Endothelial cell of umbilical vein (primary cell): ENCODE measurements around the gene SH3TC2. TPM values are rescaled to one million over a fixed set of nuclear protein-coding genes. Genes with fewer than 3 reads are reported as not detected.

Experiments used
- BruUV-seq: library from RNA; stranded (reverse); fragments of 400-500 nt; replicated peaks from 2 replicates; lab custom pipeline; 2021; lab: Mats Ljungman, UMichigan
- CTCF ChIA-PET: fragments of 300-600, 350-600 bp; sonication (Branson Sonifier 250); formaldehyde crosslinking; loops from one replicate; lab custom pipeline; 2021; ENCODE audit warnings: antibody characterized with exemption, inconsistent platforms; lab: Charles Lee
- POLR2A ChIA-PET: fragments of 300-600, 350-600 bp; sonication (Branson Sonifier 250); formaldehyde crosslinking; loops from one replicate; lab custom pipeline; 2021; ENCODE audit warnings: antibody characterized with exemption, inconsistent platforms; lab: Charles Lee
- DNase-seq: peaks from one replicate; pipeline ENCODE4 v3.0.0-alpha.2; 2011; ENCODE audit warnings: low read depth, low spot score
- FAIRE-seq: peaks from 2 replicates; lab custom pipeline; 2011; peaks lifted over from hg19 to GRCh38; lab: Jason Lieb, UNC
- H2AFZ ChIP-seq: 2 replicates; pipeline ENCODE4 v1.6.0; 2012; ENCODE audit warnings: low read depth, low read length, control low read depth, inconsistent platforms
- H3K27ac ChIP-seq: 2 replicates; pipeline ENCODE4 v1.5.1; 2011; ENCODE audit warnings: low read depth, mild to moderate bottlenecking, control low read depth, low read length, moderate library complexity; ENCODE audit not compliant: insufficient read depth
- H3K27me3 ChIP-seq, 2 experiments: 2 replicates each; pipeline versions ENCODE4 v1.6.0 to v1.6.1; 2011; ENCODE audit warnings: low read length in 2 of 2, mixed read lengths in 1 of 2; ENCODE audit not compliant: control insufficient read depth in 2 of 2, insufficient read depth in 2 of 2
- H3K36me3 ChIP-seq, 2 experiments: 2 replicates in 1 of 2; 3 replicates in 1 of 2; pipeline ENCODE4 v1.5.1; 2011; ENCODE audit warnings: low read length in 2 of 2, mild to moderate bottlenecking in 1 of 2, moderate library complexity in 1 of 2; ENCODE audit not compliant: control insufficient read depth in 2 of 2, insufficient read depth in 2 of 2; ENCODE audit errors: extremely low read depth in 1 of 2
- H3K4me1 ChIP-seq: 3 replicates; pipeline ENCODE4 v1.5.1; 2011; ENCODE audit warnings: mild to moderate bottlenecking, low read length; ENCODE audit not compliant: control insufficient read depth, insufficient read depth; ENCODE audit errors: extremely low read depth
- H3K4me2 ChIP-seq: 2 replicates; pipeline ENCODE4 v1.6.1; 2011; ENCODE audit warnings: low read length, control low read depth, mixed read lengths; ENCODE audit not compliant: insufficient read depth
- H3K4me3 ChIP-seq, 3 experiments: fragments of 200-600 bp in 1 of 3; sonication (generic), shearing (Covaris generic) in 1 of 3; replicated peaks in 1 of 3; 2 replicates each; pipeline ENCODE4 v1.5.1; 2011 to 2016; ENCODE audit warnings: control low read depth in 3 of 3, low read length in 3 of 3, mild to moderate bottlenecking in 2 of 3, inconsistent platforms in 1 of 3, low read depth in 1 of 3, moderate library complexity in 1 of 3; ENCODE audit not compliant: insufficient read depth in 1 of 3
- H3K79me2 ChIP-seq: 2 replicates; pipeline ENCODE4 v1.6.0; 2012; ENCODE audit warnings: low read length, inconsistent platforms; ENCODE audit not compliant: control insufficient read depth, insufficient read depth
- H3K9ac ChIP-seq: replicated peaks from 2 replicates; pipeline ENCODE3; 2011; ENCODE audit warnings: low read length, control low read depth; ENCODE audit not compliant: insufficient read depth; ENCODE audit errors: extremely low read depth
- H3K9me1 ChIP-seq: replicated peaks from 3 replicates; pipeline ENCODE4 v1.6.0; 2011; ENCODE audit warnings: mild to moderate bottlenecking, low read length; ENCODE audit not compliant: control insufficient read depth, insufficient read depth; ENCODE audit errors: extremely low read depth
- H3K9me3 ChIP-seq: replicated peaks from 2 replicates; pipeline ENCODE4 v1.5.1; 2012; ENCODE audit warnings: low read length, inconsistent platforms; ENCODE audit not compliant: control insufficient read depth, insufficient read depth
- H4K20me1 ChIP-seq: replicated peaks from 2 replicates; pipeline ENCODE3; 2011; ENCODE audit warnings: mild to moderate bottlenecking, low read length; ENCODE audit not compliant: control insufficient read depth, insufficient read depth; ENCODE audit errors: extremely low read depth
- CTCF ChIP-seq, 2 donors: IDR thresholded peaks; 1 replicate in 1 of 2; 2 replicates in 1 of 2; pipeline ENCODE4 v1.5.1; 2011; ENCODE audit warnings: low read length in 2 of 2, mild to moderate bottlenecking in 2 of 2, moderate library complexity in 2 of 2, control low read depth in 1 of 2, inconsistent platforms in 1 of 2, low read depth in 1 of 2; ENCODE audit not compliant: insufficient read depth in 1 of 2; ENCODE audit errors: extremely low read depth in 1 of 2
- EZH2 ChIP-seq: IDR thresholded peaks from 2 replicates; pipeline ENCODE4 v1.6.1; 2012; ENCODE audit warnings: borderline replicate concordance, low read depth, mild to moderate bottlenecking, moderate library complexity, low read length, inconsistent platforms; ENCODE audit not compliant: severe bottlenecking
- FOS ChIP-seq: IDR thresholded peaks from 2 replicates; pipeline ENCODE4 v1.6.1; 2011; ENCODE audit warnings: mild to moderate bottlenecking, low read length, moderate library complexity, borderline replicate concordance; ENCODE audit not compliant: insufficient read depth
- GATA2 ChIP-seq: IDR thresholded peaks from 2 replicates; pipeline ENCODE4 v1.7.0; 2011; ENCODE audit warnings: low read depth, mild to moderate bottlenecking, moderate library complexity, mixed read lengths, low read length; ENCODE audit not compliant: insufficient read length, insufficient read depth
- JUN ChIP-seq: IDR thresholded peaks from 2 replicates; pipeline ENCODE4 v1.6.1; 2011; ENCODE audit warnings: borderline replicate concordance, low read depth; ENCODE audit not compliant: insufficient read length, insufficient read depth
- MAX ChIP-seq: IDR thresholded peaks from 2 replicates; pipeline ENCODE4 v1.6.1; 2011; ENCODE audit not compliant: insufficient read depth, insufficient read length
- MYC ChIP-seq: IDR thresholded peaks from one replicate; pipeline ENCODE4 v1.6.1; 2011; ENCODE audit warnings: mild to moderate bottlenecking, low read depth, low read length
- POLR2A ChIP-seq: IDR thresholded peaks from 2 replicates; pipeline ENCODE4 v1.6.1; 2012; ENCODE audit warnings: low read depth, mild to moderate bottlenecking, control low read depth, low read length
- POLR2AphosphoS5 ChIP-seq: IDR thresholded peaks from 2 replicates; pipeline ENCODE4 v1.6.1; 2012; ENCODE audit warnings: low read depth, mild to moderate bottlenecking, control low read depth, low read length, moderate library complexity; ENCODE audit not compliant: insufficient read depth
- dilution Hi-C: fragments of 300-500 bp; cut with MboI; formaldehyde crosslinking; loops from one replicate; pipeline ENCODE4 v1.15.0; 2019; ENCODE audit warnings: low sequenced_read_pairs; ENCODE audit not compliant: extremely low pct_ligation_motif_present
- intact Hi-C: fragments of 100-400 bp; cut with micrococcal nuclease; formaldehyde crosslinking; loops from one replicate; pipeline ENCODE4 v1.10.0; 2022
- polyA plus RNA-seq, 4 experiments: library from polyadenylated mRNA; depleted of rRNA in 3 of 4; stranded (reverse) in 3 of 4; unstranded in 1 of 4; fragments of >200 nt; gene quantifications; 2 replicates each; pipeline versions ENCODE4 v1.2.1 to v1.2.3, GENCODE V29; 2011 to 2012; ENCODE audit warnings: missing spikeins in 1 of 4
- total RNA-seq: library from RNA; stranded (reverse); gene quantifications from 2 replicates; pipeline ENCODE4 v1.2.3, GENCODE V29; 2021

Gene SH3TC2
- total and polyA plus RNA-seq, 2 donors (not counting 3 experiments of a cell fraction or from before 2014, with no cell fraction given): 0.91 to 4.3 TPM

GRCh38 chr5:149036168-149036567 is 26.7 kb downstream of the SH3TC2 start:
- FAIRE-seq (no peak), DNase-seq (no peak)
- H2AFZ ChIP-seq: no peak overlapping the region
- H3K27ac ChIP-seq: no peak overlapping the region
- no TSS peak for BruUV-seq
- H3K9me1 ChIP-seq: no peaks in the 10 kb centered on the region
- TF ChIP-seq POLR2A (no peak), CTCF (IDR thresholded peaks at IDR 0.05; ENCODE audit: extremely low read depth in 1 of 2, insufficient read depth in 1 of 2, low read depth in 1 of 2, low read length in 2 of 2) (no peak), POLR2AphosphoS5 (no peak), MYC (no peak), JUN (no peak), MAX (no peak), GATA2 (no peak), EZH2 (no peak), FOS (no peak)
- dilution Hi-C loops: no loop called here
- H3K9ac ChIP-seq: no peak overlapping the region
- H3K27me3 ChIP-seq: no peaks in the 10 kb centered on the region
- H3K9me3 ChIP-seq: no peaks in the 10 kb centered on the region
- H3K4me3 ChIP-seq: no peak overlapping the region
- H3K4me1 ChIP-seq: peaks cover 47% of the 10 kb centered on the region
- intact Hi-C loops: loop anchor here (5.0 to 10.0 kb wide), 3 partner anchors 191 to 849 kb away; no protein-coding TSS in a partner anchor
- no peaks in the 10 kb centered on the region for H3K79me2 ChIP-seq
- H3K36me3 ChIP-seq: no peaks in the 10 kb centered on the region
- ChIA-PET CTCF (interaction anchor here (0.6 to 9.6 kb wide), 36 partner anchors 8 to 323 kb away, joined by 3 to 278 read pairs (median 7); no protein-coding TSS in a partner anchor), POLR2A (interaction anchor here (1.1 kb wide), 1 partner anchor 79 kb away, joined by 3 read pairs; no protein-coding TSS in a partner anchor)
- H3K4me2 ChIP-seq: no peak overlapping the region
- H4K20me1 ChIP-seq: no peaks in the 10 kb centered on the region
